Neural cell (in vitro differentiated cells): ENCODE measurements around the gene GRIK3. TPM values are rescaled to one million over a fixed set of nuclear protein-coding genes. Genes with fewer than 3 reads are reported as not detected.

Experiments used
- H2AFZ ChIP-seq: fragments of 200-600, 300-800 bp; sonication (generic), shearing (Covaris generic); 2 replicates; pipeline ENCODE4 v1.6.0; 2014; ENCODE audit warnings: low read depth, mild to moderate bottlenecking, antibody characterized with exemption, low read length, moderate library complexity
- H3F3A ChIP-seq: fragments of 200-600 bp; shearing (Covaris generic); 2 replicates; pipeline ENCODE4 v1.6.1; 2016; ENCODE audit warnings: mild to moderate bottlenecking, moderate library complexity, mixed read lengths, antibody characterized with exemption, low read length; ENCODE audit not compliant: insufficient read depth, poor library complexity, severe bottlenecking
- H3K27ac ChIP-seq: fragments of 200-600, 300-800 bp; sonication (generic), shearing (Covaris generic); 2 replicates; pipeline ENCODE4 v1.5.1; 2014; ENCODE audit warnings: mild to moderate bottlenecking, low read length, moderate library complexity
- H3K27me3 ChIP-seq: fragments of 300-800, 200-600 bp; sonication (generic), shearing (Covaris generic); 2 replicates; pipeline ENCODE4 v1.6.0; 2014; ENCODE audit warnings: mild to moderate bottlenecking, low read depth, low read length, moderate library complexity; ENCODE audit not compliant: insufficient read depth
- H3K36me3 ChIP-seq: fragments of 300-800, 200-600 bp; sonication (generic), shearing (Covaris generic); 2 replicates; pipeline ENCODE4 v1.5.1; 2014; ENCODE audit warnings: mild to moderate bottlenecking, antibody characterized with exemption, low read length, moderate library complexity; ENCODE audit not compliant: insufficient read depth
- H3K4me2 ChIP-seq: fragments of 300-800, 200-600 bp; sonication (generic), shearing (Covaris generic); 2 replicates; pipeline ENCODE4 v1.6.0; 2014; ENCODE audit warnings: mild to moderate bottlenecking, low read length
- H3K4me3 ChIP-seq: fragments of 300-800, 200-600 bp; sonication (generic), shearing (Covaris generic); 2 replicates; pipeline ENCODE4 v1.5.1; 2014; ENCODE audit warnings: mild to moderate bottlenecking, low read length, moderate library complexity
- H3K79me2 ChIP-seq: fragments of 200-600 bp; shearing (Covaris generic); replicated peaks from 2 replicates; pipeline ENCODE4 v1.6.0; 2014; ENCODE audit warnings: mild to moderate bottlenecking, low read length, moderate library complexity; ENCODE audit not compliant: insufficient read depth
- H3K9ac ChIP-seq: fragments of 300-800, 200-600 bp; sonication (generic), shearing (Covaris generic); 2 replicates; pipeline ENCODE4 v1.6.1; 2016; ENCODE audit warnings: mild to moderate bottlenecking, low read length, mixed read lengths
- H3K9me2 ChIP-seq: fragments of 200-600 bp; shearing (Covaris generic); 2 replicates; pipeline ENCODE4 v1.6.1; 2016; ENCODE audit warnings: mild to moderate bottlenecking, low read length, mixed read lengths; ENCODE audit not compliant: insufficient read depth
- H3K9me3 ChIP-seq: fragments of 200-600, 300-800 bp; sonication (generic), shearing (Covaris generic); 2 replicates; pipeline ENCODE4 v1.6.1; 2016; ENCODE audit warnings: mild to moderate bottlenecking, mixed run types, low read length, moderate library complexity, mixed read lengths
- H4K20me1 ChIP-seq: fragments of 200-600 bp; shearing (Covaris generic); 2 replicates; pipeline ENCODE4 v1.6.1; 2016; ENCODE audit warnings: mild to moderate bottlenecking, mixed run types; ENCODE audit not compliant: insufficient read depth
- CTCF ChIP-seq: fragments of 450-650 bp; IDR thresholded peaks from 2 replicates; pipeline ENCODE4 v1.5.1; 2014; ENCODE audit warnings: antibody characterized with exemption, mild to moderate bottlenecking, moderate library complexity; ENCODE audit not compliant: poor library complexity, severe bottlenecking
- EP300 ChIP-seq: fragments of 450-650 bp; conservative IDR thresholded peaks from 2 replicates; pipeline ENCODE4 v1.6.1; 2014; ENCODE audit warnings: antibody characterized with exemption, mild to moderate bottlenecking, moderate library complexity; ENCODE audit not compliant: poor library complexity, severe bottlenecking
- EZH2 ChIP-seq: fragments of 200-600, 300-800 bp; shearing (Covaris generic), sonication (generic); IDR thresholded peaks from 2 replicates; pipeline ENCODE4 v1.6.1; 2014; ENCODE audit warnings: antibody characterized with exemption, low read length, borderline replicate concordance, mild to moderate bottlenecking; ENCODE audit not compliant: insufficient read depth, poor library complexity, severe bottlenecking
- MXI1 ChIP-seq: fragments of 450-650 bp; conservative IDR thresholded peaks from 2 replicates; pipeline ENCODE4 v1.6.1; 2014; ENCODE audit warnings: antibody characterized with exemption, mild to moderate bottlenecking; ENCODE audit not compliant: poor library complexity, severe bottlenecking
- POLR2AphosphoS5 ChIP-seq: IDR thresholded peaks from 2 replicates; pipeline ENCODE4 v1.6.1; 2012
- RAD21 ChIP-seq: fragments of 450-650 bp; conservative IDR thresholded peaks from 2 replicates; pipeline ENCODE4 v1.6.1; 2014; ENCODE audit warnings: antibody characterized with exemption, mild to moderate bottlenecking, moderate library complexity
- REST ChIP-seq: IDR thresholded peaks from 2 replicates; pipeline ENCODE4 v1.6.1; 2012; ENCODE audit warnings: borderline replicate concordance
- SMC3 ChIP-seq: fragments of 450-650 bp; conservative IDR thresholded peaks from 2 replicates; pipeline ENCODE4 v1.6.1; 2014; ENCODE audit warnings: antibody characterized with exemption, mild to moderate bottlenecking, moderate library complexity; ENCODE audit not compliant: poor library complexity
- TAF1 ChIP-seq: IDR thresholded peaks from 2 replicates; pipeline ENCODE4 v1.6.1; 2012; ENCODE audit warnings: low read depth
- polyA plus RNA-seq: library from polyadenylated mRNA; depleted of rRNA; stranded (reverse); fragments of >200 nt; gene quantifications from 2 replicates; pipeline ENCODE4 v1.2.3, GENCODE V29; 2014

Gene GRIK3
- polyA plus RNA-seq, 1 donor from 2014 or later: 5.0 TPM

- Histone ChIP-seq H3K4me2 (no peak overlapping the region), H4K20me1 (no peaks in the 10 kb centered on the region), H3K27ac (no peak overlapping the region), H2AFZ (no peak overlapping the region), H3K9me3 (no peaks in the 10 kb centered on the region), H3K79me2 (no peaks in the 10 kb centered on the region), H3K4me3 (no peak overlapping the region), H3K9ac (no peak overlapping the region), H3K36me3 (no peaks in the 10 kb centered on the region), H3K9me2 (no peaks in the 10 kb centered on the region), H3K27me3 (no peaks in the 10 kb centered on the region), H3F3A (no peaks in the 10 kb centered on the region)
- TF ChIP-seq TAF1: no peak
- no peak for TF ChIP-seq EZH2
- TF ChIP-seq RAD21: no peak
- TF ChIP-seq POLR2AphosphoS5: no peak
These were observed 161.5 kb downstream of the GRIK3 start for GRCh38 chr1:36872858-36873257.

- H3K4me2 ChIP-seq: no peak overlapping the region
- no peaks in the 10 kb centered on the region for H3F3A ChIP-seq
- H4K20me1 ChIP-seq: no peaks in the 10 kb centered on the region
- no peaks in the 10 kb centered on the region for H3K9me2 ChIP-seq
- H3K4me3 ChIP-seq: no peak overlapping the region
- no peaks in the 10 kb centered on the region for H3K79me2 ChIP-seq
- no peak overlapping the region for H2AFZ ChIP-seq
- no peak overlapping the region for H3K9ac ChIP-seq
- no peaks in the 10 kb centered on the region for H3K36me3 ChIP-seq
- no peaks in the 10 kb centered on the region for H3K9me3 ChIP-seq
- TF ChIP-seq EZH2 (no peak), POLR2AphosphoS5 (no peak), MXI1 (no peak), TAF1 (no peak), SMC3 (no peak), RAD21 (no peak)
- H3K27me3 ChIP-seq: no peaks in the 10 kb centered on the region
- no peak overlapping the region for H3K27ac ChIP-seq
These were observed 162.1 kb downstream of the GRIK3 start for GRCh38 chr1:36872126-36872754.

GRCh38 chr1:36871146-36871971 is 163.0 kb downstream of the GRIK3 start:
- H3K27me3 ChIP-seq: no peaks in the 10 kb centered on the region
- H3K9ac ChIP-seq: no peak overlapping the region
- TF ChIP-seq TAF1 (no peak), SMC3 (no peak), EZH2 (no peak), REST (no peak), EP300 (no peak), POLR2AphosphoS5 (no peak), CTCF (no peak), RAD21 (no peak), MXI1 (no peak)
- H3K4me3 ChIP-seq: no peak overlapping the region
- H3K9me2 ChIP-seq: no peaks in the 10 kb centered on the region
- H3K79me2 ChIP-seq: no peaks in the 10 kb centered on the region
- no peaks in the 10 kb centered on the region for H3K9me3 ChIP-seq
- no peak overlapping the region for H3K27ac ChIP-seq
- H3K36me3 ChIP-seq: no peaks in the 10 kb centered on the region
- no peak overlapping the region for H2AFZ ChIP-seq
- H3F3A ChIP-seq: no peaks in the 10 kb centered on the region
- no peaks in the 10 kb centered on the region for H4K20me1 ChIP-seq
- no peak overlapping the region for H3K4me2 ChIP-seq
